AG09319 (cell line): ENCODE data around the gene LYVE1.
A peak's percentile ranks its signal among the peaks of the same experiment; 100 is the strongest.

Source experiments
- DNase-seq: peaks from one replicate; pipeline ENCODE4 v3.0.0-alpha.2; 2010; ENCODE audit warnings: low read depth; ENCODE audit errors: extremely low read depth
- TF ChIP-seq, protein P1 (sequence below): IDR thresholded peaks from 2 replicates; pipeline ENCODE4 v1.5.1; 2011; ENCODE audit warnings: low read depth, mild to moderate bottlenecking, inconsistent platforms, low read length, moderate library complexity

LYVE1 gene

DNA sequence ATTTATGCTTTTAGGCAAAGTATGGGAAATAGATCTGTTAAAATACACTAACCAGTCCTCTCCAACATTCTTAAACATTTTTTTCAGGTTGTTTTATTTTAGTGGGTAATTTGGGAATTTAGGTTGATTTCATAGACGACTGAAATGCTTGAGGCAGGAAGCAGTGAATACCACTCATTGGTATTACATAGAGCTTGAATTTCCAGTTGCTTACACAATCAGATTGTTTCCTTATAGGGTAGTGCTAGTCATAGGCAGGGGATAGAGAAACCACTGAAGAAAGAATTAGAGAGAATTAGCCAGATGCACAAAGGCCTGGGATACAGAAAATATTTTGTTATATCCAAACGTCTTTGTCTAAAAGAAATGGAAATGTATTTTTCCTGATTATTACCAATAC is 23.9 kb upstream of the LYVE1 start:
- DNase-seq, result peak; percentile 80
- TF ChIP-seq, protein P1, sequence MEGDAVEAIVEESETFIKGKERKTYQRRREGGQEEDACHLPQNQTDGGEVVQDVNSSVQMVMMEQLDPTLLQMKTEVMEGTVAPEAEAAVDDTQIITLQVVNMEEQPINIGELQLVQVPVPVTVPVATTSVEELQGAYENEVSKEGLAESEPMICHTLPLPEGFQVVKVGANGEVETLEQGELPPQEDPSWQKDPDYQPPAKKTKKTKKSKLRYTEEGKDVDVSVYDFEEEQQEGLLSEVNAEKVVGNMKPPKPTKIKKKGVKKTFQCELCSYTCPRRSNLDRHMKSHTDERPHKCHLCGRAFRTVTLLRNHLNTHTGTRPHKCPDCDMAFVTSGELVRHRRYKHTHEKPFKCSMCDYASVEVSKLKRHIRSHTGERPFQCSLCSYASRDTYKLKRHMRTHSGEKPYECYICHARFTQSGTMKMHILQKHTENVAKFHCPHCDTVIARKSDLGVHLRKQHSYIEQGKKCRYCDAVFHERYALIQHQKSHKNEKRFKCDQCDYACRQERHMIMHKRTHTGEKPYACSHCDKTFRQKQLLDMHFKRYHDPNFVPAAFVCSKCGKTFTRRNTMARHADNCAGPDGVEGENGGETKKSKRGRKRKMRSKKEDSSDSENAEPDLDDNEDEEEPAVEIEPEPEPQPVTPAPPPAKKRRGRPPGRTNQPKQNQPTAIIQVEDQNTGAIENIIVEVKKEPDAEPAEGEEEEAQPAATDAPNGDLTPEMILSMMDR, result no peak

DNA sequence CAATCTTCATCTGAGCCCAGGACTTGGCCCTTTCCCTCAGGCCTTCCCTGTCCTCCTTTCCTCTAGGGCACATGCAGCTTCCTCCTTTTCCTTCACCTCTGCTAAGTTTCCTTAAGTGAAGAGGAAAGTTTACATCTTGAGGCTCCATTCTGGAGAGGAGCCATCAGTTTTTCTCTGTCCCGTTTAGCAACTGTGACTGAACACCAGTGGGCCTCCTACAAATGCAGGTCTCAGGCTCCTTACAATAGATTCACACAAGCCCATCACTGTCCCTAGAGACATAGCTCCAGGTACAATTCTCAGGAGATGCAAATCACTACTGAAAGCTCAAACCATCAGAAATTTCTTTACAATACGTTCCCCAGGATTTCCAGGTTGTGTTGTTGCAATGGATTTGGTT is 23.3 kb upstream of the LYVE1 start:
- TF ChIP-seq, protein P1, result no peak

GRCh38 chr11:10590218-10590915 is 21.9 kb upstream of the LYVE1 start:
- DNase-seq, result no peak
- TF ChIP-seq, protein P1, result no peak

More for the DNA sequence above, 23.3 kb upstream of the LYVE1 start:
- no peak for DNase-seq

DNA sequence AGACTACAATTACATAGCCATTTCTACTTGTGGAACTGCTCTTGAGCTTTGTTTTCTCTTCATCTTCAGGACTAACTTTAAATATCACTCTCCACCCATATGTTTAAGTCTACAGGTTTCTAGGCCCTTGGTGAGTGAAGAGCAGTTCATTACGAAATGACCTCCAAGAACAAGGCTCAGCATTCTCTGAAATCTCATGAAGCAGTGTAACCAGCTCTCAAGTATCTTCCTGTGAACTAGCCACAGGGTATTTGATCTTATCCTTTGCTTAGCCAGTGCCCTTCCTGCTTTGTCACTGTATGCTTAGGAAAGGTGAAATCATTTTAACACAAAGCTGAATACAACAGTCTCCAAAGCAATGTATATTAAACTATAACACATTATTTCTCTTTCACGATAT is 20.4 kb upstream of the LYVE1 start:
- TF ChIP-seq, protein P1, result no peak
- DNase-seq, result no peak

DNA sequence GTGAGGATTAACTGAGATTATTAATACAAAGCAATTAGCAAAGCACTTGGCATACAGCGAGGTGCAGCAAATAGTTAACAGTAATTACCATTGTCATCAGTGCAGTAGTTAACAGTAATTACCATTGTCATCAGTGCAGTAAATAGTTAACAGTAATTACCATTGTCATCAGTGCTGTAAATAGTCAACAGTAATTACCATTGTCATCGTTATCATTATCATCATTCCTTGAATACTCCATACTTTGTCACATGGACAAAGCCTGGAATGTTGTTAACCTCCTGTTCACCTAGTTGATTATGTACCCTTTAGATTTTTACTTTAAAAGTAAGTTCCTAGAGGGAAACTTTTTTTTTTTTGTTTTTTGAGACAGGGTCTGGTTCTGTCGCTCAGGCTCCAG is 19.5 kb upstream of the LYVE1 start:
- DNase-seq, result no peak
- TF ChIP-seq, protein P1, result no peak

DNA sequence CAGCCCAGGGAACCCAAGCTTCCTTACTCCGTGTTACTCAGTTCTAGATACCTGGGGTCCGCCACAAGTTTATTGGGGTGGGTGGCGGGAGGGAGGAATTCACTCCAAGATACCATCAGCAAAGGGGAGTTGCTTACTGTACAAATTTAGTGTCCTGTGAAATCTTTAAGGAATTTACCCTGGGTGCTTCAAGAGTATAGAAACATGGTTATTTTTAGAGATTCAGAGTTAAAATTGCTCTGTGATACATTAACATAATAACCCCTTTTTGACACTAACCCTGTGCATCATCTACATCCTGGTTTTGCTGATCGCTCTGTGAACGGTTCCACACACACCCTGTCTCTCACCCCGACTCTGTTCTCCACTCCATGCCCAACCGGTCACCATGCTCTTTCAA is 18.9 kb upstream of the LYVE1 start:
- TF ChIP-seq, protein P1, result no peak
- DNase-seq, result no peak

GRCh38 chr11:10584071-10584501 is 15.6 kb upstream of the LYVE1 start:
- DNase-seq, result no peak
- TF ChIP-seq, protein P1, result no peak
